Measurements from ENCODE around the gene HSPA4. TPM values are rescaled to one million over a fixed set of nuclear protein-coding genes. Genes with fewer than 3 reads are reported as not detected.
"Not testable (repeated sequence)": the region's sequence is repeated elsewhere in the genome, so short reads cannot be mapped to it uniquely, and the experiment has no call there.

HSPA4 gene
- total RNA-seq, 4 donors from 2014 or later, result 32.8 to 48.3 (median 45.4) TPM

GRCh38 chr5:133032852-133033742 is 18.7 kb upstream of the HSPA4 start:
- Histone ChIP-seq H3K27me3 (no peaks in the 10 kb centered on the region), H3K9me3 (no peaks in the 10 kb centered on the region), H3K4me3 (no peak overlapping the region), H3K27ac (peak overlapping the region in 1 of 4 donors; percentile 60), H3K36me3 (no peaks in the 10 kb centered on the region), H3K4me1 (no peaks in the 10 kb centered on the region)
- 49 to 50% methylated on average over 6 of the region's 6 CpGs for WGBS, 2 donors
- TF ChIP-seq CTCF (IDR thresholded peaks at IDR 0.05) (no peak), EP300 (IDR thresholded peaks at IDR 0.05) (no peak), POLR2A (IDR thresholded peaks at IDR 0.05) (no peak)
- DNase-seq (ENCODE audit: low spot score in 2 of 2), result no peak

GRCh38 chr5:133034064-133034463 is 17.7 kb upstream of the HSPA4 start:
- no peak overlapping the region for H3K4me3 ChIP-seq
- H3K36me3 ChIP-seq, result no peaks in the 10 kb centered on the region
- no peak overlapping the region for H3K27ac ChIP-seq
- TF ChIP-seq POLR2A (IDR thresholded peaks at IDR 0.05) (no peak), EP300 (IDR thresholded peaks at IDR 0.05) (no peak), CTCF (IDR thresholded peaks at IDR 0.05) (no peak)
- H3K4me1 ChIP-seq, result no peaks in the 10 kb centered on the region
- H3K27me3 ChIP-seq, result no peaks in the 10 kb centered on the region
- no peaks in the 10 kb centered on the region for H3K9me3 ChIP-seq
- WGBS, 2 donors, result 84 to 86% methylated on average over 11 of the region's 11 CpGs
- no peak for DNase-seq (ENCODE audit: low spot score in 2 of 2)

- 67 to 81% methylated on average over 2 of the region's 2 CpGs for WGBS, 2 donors
- DNase-seq (ENCODE audit: low spot score in 2 of 2), result no peak
These were observed 16.6 kb upstream of the HSPA4 start for GRCh38 chr5:133035224-133035623.

GRCh38 chr5:133036677-133037076 is 15.1 kb upstream of the HSPA4 start:
- not testable (repeated sequence) for H3K27me3 ChIP-seq; H3K4me1 ChIP-seq; H3K9me3 ChIP-seq; H3K4me3 ChIP-seq; DNase-seq (ENCODE audit: low spot score in 2 of 2); H3K36me3 ChIP-seq; H3K27ac ChIP-seq
- 87 to 89% methylated on average over 6 of the region's 6 CpGs for WGBS, 2 donors

More at GRCh38 chr5:133035224-133035623, 16.6 kb upstream of the HSPA4 start:
- no peak overlapping the region for H3K4me3 ChIP-seq
- H3K36me3 ChIP-seq, result no peaks in the 10 kb centered on the region
- no peak overlapping the region for H3K27ac ChIP-seq
- TF ChIP-seq EP300 (IDR thresholded peaks at IDR 0.05) (no peak), CTCF (IDR thresholded peaks at IDR 0.05) (no peak), POLR2A (IDR thresholded peaks at IDR 0.05) (no peak)
- H3K27me3 ChIP-seq, result no peaks in the 10 kb centered on the region
- no peaks in the 10 kb centered on the region for H3K9me3 ChIP-seq
- H3K4me1 ChIP-seq, result no peaks in the 10 kb centered on the region

GRCh38 chr5:133041157-133041784 is 10.5 kb upstream of the HSPA4 start:
- Histone ChIP-seq H3K4me3 (no peak overlapping the region), H3K4me1 (no peaks in the 10 kb centered on the region), H3K9me3 (no peaks in the 10 kb centered on the region), H3K27ac (no peak overlapping the region), H3K36me3 (no peaks in the 10 kb centered on the region), H3K27me3 (no peaks in the 10 kb centered on the region)
- TF ChIP-seq EP300 (IDR thresholded peaks at IDR 0.05) (no peak), POLR2A (IDR thresholded peaks at IDR 0.05) (no peak), CTCF (IDR thresholded peaks at IDR 0.05) (no peak)
- no peak for DNase-seq (ENCODE audit: low spot score in 2 of 2)
- WGBS, 2 donors, result 80 to 89% methylated on average over 3 of the region's 3 CpGs
